ENCODE data around the gene ATP2B2. TPM values are rescaled to one million over a fixed set of nuclear protein-coding genes. Genes with fewer than 3 reads are reported as not detected.

ATP2B2 gene
- total RNA-seq, 1 experiment from 2014 or later = not detected

GRCh38 chr3:10435850-10436249 is 69.5 kb downstream of the ATP2B2 start:
- no peaks in the 10 kb centered on the region for H3K4me1 Mint-ChIP-seq (ENCODE audit: low read depth, unreplicated experiment)
- no peak for TF ChIP-seq CTCF (IDR thresholded peaks at IDR 0.05; ENCODE audit: unreplicated experiment)
- peaks cover 44% of the 10 kb centered on the region for H3K27me3 Mint-ChIP-seq (ENCODE audit: unreplicated experiment)
- H3K4me3 Mint-ChIP-seq (ENCODE audit: low read depth, unreplicated experiment) = no peak overlapping the region
- no TSS peak for BruUV-seq (replicated peaks)
- no peaks in the 10 kb centered on the region for H3K9me3 Mint-ChIP-seq (ENCODE audit: low read depth, unreplicated experiment)
- H3K27ac Mint-ChIP-seq (ENCODE audit: unreplicated experiment) = no peak overlapping the region
- DNase-seq = no peak
- H3K36me3 Mint-ChIP-seq (ENCODE audit: insufficient read depth, unreplicated experiment) = no peaks in the 10 kb centered on the region
- CTCF ChIA-PET = no interaction called here
- intact Hi-C loops (cut with micrococcal nuclease; ENCODE audit: unreplicated experiment) = no loop called here

- H3K36me3 Mint-ChIP-seq (ENCODE audit: insufficient read depth, unreplicated experiment) = no peaks in the 10 kb centered on the region
- BruUV-seq (replicated peaks) = no TSS peak
- H3K27me3 Mint-ChIP-seq (ENCODE audit: unreplicated experiment) = peaks cover 53% of the 10 kb centered on the region
- no peak for TF ChIP-seq CTCF (IDR thresholded peaks at IDR 0.05; ENCODE audit: unreplicated experiment)
- no peaks in the 10 kb centered on the region for H3K9me3 Mint-ChIP-seq (ENCODE audit: low read depth, unreplicated experiment)
- H3K27ac Mint-ChIP-seq (ENCODE audit: unreplicated experiment) = no peak overlapping the region
- CTCF ChIA-PET = no interaction called here
- DNase-seq = no peak
- intact Hi-C loops (cut with micrococcal nuclease; ENCODE audit: unreplicated experiment) = no loop called here
- H3K4me3 Mint-ChIP-seq (ENCODE audit: low read depth, unreplicated experiment) = no peak overlapping the region
- H3K4me1 Mint-ChIP-seq (ENCODE audit: low read depth, unreplicated experiment) = no peaks in the 10 kb centered on the region
Observed at GRCh38 chr3:10434938-10435336, 70.4 kb downstream of the ATP2B2 start.

- CTCF ChIA-PET = no interaction called here
- no peaks in the 10 kb centered on the region for H3K36me3 Mint-ChIP-seq (ENCODE audit: insufficient read depth, unreplicated experiment)
- DNase-seq = no peak
- H3K27ac Mint-ChIP-seq (ENCODE audit: unreplicated experiment) = no peak overlapping the region
- peaks cover 59% of the 10 kb centered on the region for H3K27me3 Mint-ChIP-seq (ENCODE audit: unreplicated experiment)
- no peaks in the 10 kb centered on the region for H3K4me1 Mint-ChIP-seq (ENCODE audit: low read depth, unreplicated experiment)
- BruUV-seq (replicated peaks) = no TSS peak
- TF ChIP-seq CTCF (IDR thresholded peaks at IDR 0.05; ENCODE audit: unreplicated experiment) = no peak
- intact Hi-C loops (cut with micrococcal nuclease; ENCODE audit: unreplicated experiment) = no loop called here
- no peaks in the 10 kb centered on the region for H3K9me3 Mint-ChIP-seq (ENCODE audit: low read depth, unreplicated experiment)
- no peak overlapping the region for H3K4me3 Mint-ChIP-seq (ENCODE audit: low read depth, unreplicated experiment)
Observed at GRCh38 chr3:10434144-10434937, 71.0 kb downstream of the ATP2B2 start.

- TF ChIP-seq CTCF (IDR thresholded peaks at IDR 0.05; ENCODE audit: unreplicated experiment) = no peak
- Mint-ChIP-seq H3K27me3 (ENCODE audit: unreplicated experiment) (peaks cover 69% of the 10 kb centered on the region), H3K27ac (ENCODE audit: unreplicated experiment) (no peak overlapping the region), H3K9me3 (ENCODE audit: low read depth, unreplicated experiment) (no peaks in the 10 kb centered on the region), H3K36me3 (ENCODE audit: insufficient read depth, unreplicated experiment) (no peaks in the 10 kb centered on the region), H3K4me3 (ENCODE audit: low read depth, unreplicated experiment) (no peak overlapping the region), H3K4me1 (ENCODE audit: low read depth, unreplicated experiment) (no peaks in the 10 kb centered on the region)
- intact Hi-C loops (cut with micrococcal nuclease; ENCODE audit: unreplicated experiment) = no loop called here
- CTCF ChIA-PET = no interaction called here
- BruUV-seq (replicated peaks) = no TSS peak
- no peak for DNase-seq
Observed at GRCh38 chr3:10432931-10433330, 72.5 kb downstream of the ATP2B2 start.
